AG09319 (cell line): ENCODE data around the gene PANK1.
"Not testable (repeated sequence)": the region's sequence is repeated elsewhere in the genome, so short reads cannot be mapped to it uniquely, and the experiment has no call there.

Source experiments
- DNase-seq: peaks from one replicate; pipeline ENCODE4 v3.0.0-alpha.2; 2010; ENCODE audit warnings: low read depth; ENCODE audit errors: extremely low read depth
- TF ChIP-seq, protein P1 (sequence below): IDR thresholded peaks from 2 replicates; pipeline ENCODE4 v1.5.1; 2011; ENCODE audit warnings: low read depth, mild to moderate bottlenecking, inconsistent platforms, low read length, moderate library complexity

The PANK1 gene

DNA sequence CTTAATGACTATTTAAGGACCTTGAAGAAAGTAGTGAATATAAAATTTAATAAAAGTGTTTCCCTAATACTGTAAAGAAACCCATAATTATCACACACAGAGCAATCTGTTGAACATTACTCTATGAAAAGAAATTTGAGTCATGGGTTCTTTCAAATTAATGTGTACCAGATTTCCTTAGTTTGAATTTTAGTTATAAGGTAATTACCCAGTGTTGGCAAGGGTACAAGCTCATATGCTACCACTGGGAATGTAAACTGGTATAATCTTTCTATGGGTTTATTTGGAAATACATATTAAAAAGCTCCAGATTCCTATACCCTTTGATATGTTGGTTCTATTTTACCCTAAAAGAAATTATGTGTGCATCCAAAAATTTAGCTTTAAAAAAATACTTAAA, 22.9 kb downstream of the PANK1 start:
- no peak for DNase-seq
- TF ChIP-seq, protein P1, sequence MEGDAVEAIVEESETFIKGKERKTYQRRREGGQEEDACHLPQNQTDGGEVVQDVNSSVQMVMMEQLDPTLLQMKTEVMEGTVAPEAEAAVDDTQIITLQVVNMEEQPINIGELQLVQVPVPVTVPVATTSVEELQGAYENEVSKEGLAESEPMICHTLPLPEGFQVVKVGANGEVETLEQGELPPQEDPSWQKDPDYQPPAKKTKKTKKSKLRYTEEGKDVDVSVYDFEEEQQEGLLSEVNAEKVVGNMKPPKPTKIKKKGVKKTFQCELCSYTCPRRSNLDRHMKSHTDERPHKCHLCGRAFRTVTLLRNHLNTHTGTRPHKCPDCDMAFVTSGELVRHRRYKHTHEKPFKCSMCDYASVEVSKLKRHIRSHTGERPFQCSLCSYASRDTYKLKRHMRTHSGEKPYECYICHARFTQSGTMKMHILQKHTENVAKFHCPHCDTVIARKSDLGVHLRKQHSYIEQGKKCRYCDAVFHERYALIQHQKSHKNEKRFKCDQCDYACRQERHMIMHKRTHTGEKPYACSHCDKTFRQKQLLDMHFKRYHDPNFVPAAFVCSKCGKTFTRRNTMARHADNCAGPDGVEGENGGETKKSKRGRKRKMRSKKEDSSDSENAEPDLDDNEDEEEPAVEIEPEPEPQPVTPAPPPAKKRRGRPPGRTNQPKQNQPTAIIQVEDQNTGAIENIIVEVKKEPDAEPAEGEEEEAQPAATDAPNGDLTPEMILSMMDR = no peak

DNA sequence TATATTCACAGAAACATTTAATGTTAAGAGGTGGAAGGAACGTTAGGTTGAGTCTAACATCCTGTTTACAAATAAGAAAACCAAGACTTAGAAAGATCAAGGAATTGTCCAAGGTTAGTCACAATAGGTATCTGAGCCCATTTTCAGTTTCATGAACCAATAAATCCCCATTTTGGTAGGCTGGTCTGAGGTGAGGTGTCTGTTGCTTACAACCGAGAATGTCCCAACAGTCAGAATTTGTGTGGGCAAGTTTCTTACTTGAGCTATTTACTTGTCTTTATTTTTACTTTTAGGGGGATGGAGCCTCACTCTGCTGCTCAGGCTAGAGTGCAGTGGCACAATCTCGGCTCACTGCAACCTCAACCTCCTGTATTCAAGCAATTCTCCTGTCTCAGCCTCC, 23.6 kb downstream of the PANK1 start:
- DNase-seq = no peak
- TF ChIP-seq, protein P1 = no peak

DNA sequence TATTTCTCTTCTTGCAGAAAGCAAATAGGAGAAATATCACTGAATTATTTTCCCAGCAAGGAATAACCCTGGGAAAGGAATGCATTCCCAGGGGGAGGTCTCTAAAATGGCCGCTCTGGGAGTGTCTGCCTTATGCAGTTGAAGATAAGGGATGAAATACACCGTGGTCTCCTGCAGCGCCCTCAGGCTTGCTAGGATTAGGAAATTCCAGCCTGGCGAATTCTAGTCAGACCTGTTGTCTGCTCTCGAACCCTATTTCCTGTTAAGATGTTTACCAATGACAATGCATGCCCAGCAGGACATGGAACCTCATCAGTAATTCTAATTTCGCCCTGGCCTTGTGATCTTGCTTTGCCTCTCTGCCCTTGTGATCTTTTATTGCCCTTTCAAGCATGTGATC, 24.7 kb downstream of the PANK1 start:
- DNase-seq = not testable (repeated sequence)

DNA sequence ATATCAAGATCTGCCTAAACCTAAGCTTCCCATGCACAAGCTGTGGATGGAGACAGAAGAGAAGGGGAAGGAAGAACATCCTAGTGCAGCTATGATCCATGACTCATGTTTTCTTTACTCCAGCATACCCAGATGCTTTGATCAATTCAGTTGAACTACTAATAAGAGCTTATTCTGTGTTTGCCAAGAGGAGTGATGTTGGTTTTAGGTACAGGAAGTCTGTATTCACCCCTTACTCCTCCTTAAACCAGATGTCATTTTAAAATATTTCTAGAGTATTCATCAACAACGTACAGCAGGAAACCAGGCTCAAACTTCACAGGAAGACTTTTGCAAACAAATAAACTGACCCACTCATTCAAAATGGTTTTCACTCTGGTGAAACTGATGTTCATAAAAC, 29.2 kb downstream of the PANK1 start:
- TF ChIP-seq, protein P1 = no peak
- no peak for DNase-seq

DNA sequence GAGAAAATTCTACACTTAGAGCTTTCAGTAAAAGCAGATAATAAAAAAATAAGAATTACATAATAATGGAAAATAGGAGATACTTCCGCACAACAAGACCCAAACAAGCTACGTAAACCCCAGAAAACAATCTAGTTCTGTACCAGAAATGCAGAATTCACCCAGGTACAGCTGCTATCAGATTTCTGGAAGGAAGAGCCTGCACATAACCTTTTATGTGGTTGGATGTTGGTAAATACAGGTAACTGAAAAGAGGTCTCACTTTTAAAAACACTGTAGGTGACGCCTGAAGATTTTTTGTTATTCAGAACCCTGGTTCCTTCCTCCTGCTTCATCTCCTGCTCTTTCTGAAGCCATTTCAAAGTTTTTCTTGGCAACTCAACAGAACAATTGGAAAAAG, 29.9 kb downstream of the PANK1 start:
- no peak for DNase-seq
- TF ChIP-seq, protein P1 = no peak

DNA sequence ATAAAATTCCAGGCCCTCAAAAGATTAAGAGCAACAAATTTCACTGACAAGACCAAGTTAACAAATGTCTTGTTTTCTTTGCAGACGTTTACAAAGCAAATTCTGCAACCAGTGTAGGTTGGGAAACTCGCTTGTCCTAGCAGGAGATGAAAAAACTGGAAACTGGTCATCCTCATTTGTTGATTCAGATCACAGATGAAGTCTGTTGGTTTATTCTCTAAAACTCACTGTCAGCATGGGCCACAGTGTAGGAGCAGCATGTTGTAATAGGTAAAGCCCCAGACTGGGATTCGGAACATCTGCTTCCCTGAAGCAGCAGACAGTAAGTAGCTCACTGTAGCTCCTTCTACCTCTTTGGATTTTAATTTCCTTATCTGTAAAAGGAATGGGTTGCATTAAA, 31.5 kb downstream of the PANK1 start:
- DNase-seq = no peak
- TF ChIP-seq, protein P1 = no peak

DNA sequence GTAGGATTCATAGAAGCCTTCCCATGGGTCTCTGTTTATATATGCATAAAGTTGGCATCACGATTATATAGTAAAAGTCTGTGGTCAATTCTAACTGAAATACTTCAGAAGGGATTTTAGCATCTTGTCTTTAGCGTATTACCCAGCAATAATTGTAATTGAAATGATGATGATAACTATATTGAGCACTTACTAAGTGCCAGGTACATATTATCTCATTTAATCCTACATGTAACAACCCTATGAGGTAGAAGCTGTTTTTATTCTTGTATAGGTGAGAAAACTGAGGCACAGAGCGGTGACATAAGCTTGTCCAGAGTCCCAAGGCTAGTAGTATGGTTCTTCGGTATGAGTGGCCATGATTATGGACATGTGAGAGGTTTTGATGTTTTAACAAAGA, 33.8 kb downstream of the PANK1 start:
- DNase-seq = no peak
- TF ChIP-seq, protein P1 = no peak

DNA sequence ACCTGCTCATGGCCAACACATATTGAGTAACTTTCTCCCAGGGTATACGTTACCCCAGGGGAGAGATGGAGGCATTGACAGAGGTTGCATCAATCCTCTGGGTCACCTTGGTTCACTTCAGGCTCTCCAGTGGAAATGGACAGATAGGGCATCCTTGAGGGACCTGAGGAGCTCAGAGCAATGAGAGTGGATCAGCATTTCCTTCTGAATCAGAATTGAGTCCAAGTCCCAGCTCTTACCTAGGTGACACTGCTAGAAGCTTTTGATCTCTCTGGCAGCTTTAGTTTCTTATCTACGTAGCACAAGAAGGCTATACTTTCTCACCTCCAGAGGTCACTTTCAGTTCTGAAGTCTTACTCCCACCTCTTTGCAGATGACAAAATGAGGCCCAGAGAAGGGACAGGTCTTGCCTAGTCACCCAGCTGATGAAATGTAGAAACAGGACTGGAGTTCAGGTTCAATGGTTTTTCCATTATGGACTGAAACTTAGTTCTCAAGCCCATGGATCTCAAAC, 35.2 kb downstream of the PANK1 start:
- no peak for DNase-seq

More for the DNA sequence above, 35.2 kb downstream of the PANK1 start:
- TF ChIP-seq, protein P1 = no peak
